SK-N-SH (cell line): ENCODE data around the gene LMAN1L. TPM values are rescaled to one million over a fixed set of nuclear protein-coding genes. Genes with fewer than 3 reads are reported as not detected.

ENCODE experiments used
- CTCF ChIA-PET: fragments of 300-600, 350-600 bp; formaldehyde crosslinking; extraction: SDS; loops from one replicate; lab custom pipeline; 2021; lab: Yijun Ruan, JAX
- POLR2A ChIA-PET: fragments of 350-600 bp; sonication (Branson Sonifier 250); formaldehyde crosslinking; extraction: SDS; loops from one replicate; lab custom pipeline; 2020; ENCODE audit warnings: antibody characterized with exemption, inconsistent platforms; lab: Yijun Ruan, JAX
- DNase-seq: peaks from one replicate; pipeline ENCODE4 v3.0.0; 2012
- H2AFZ ChIP-seq: fragments of 200-600 bp; sonication (generic); 2 replicates; pipeline ENCODE4 v1.8.1; 2016; ENCODE audit warnings: antibody characterized with exemption, mild to moderate bottlenecking, low read depth
- H3F3A ChIP-seq: fragments of 200-600 bp; sonication (generic); replicated peaks from 2 replicates; pipeline ENCODE3; 2016; ENCODE audit warnings: antibody characterized with exemption, mild to moderate bottlenecking; ENCODE audit not compliant: insufficient read depth
- H3K27ac ChIP-seq, 2 experiments: fragments of 200-500 bp in 1 of 2; fragments of 200-600 bp in 1 of 2; sonication (Bioruptor generic) in 1 of 2; sonication (generic), shearing (Covaris generic) in 1 of 2; 2 replicates each; pipeline versions ENCODE4 v1.5.1 to v1.6.1; 2014 to 2016; ENCODE audit warnings: low read depth in 2 of 2, inconsistent platforms in 1 of 2, low read length in 1 of 2, mild to moderate bottlenecking in 1 of 2, mixed read lengths in 1 of 2
- H3K27me3 ChIP-seq: fragments of 200-600 bp; sonication (generic), shearing (Covaris generic); 2 replicates; pipeline ENCODE4 v1.6.1; 2016; ENCODE audit warnings: mixed run types; ENCODE audit not compliant: insufficient read depth
- H3K36me3 ChIP-seq, 2 experiments: fragments of 200-500 bp in 1 of 2; fragments of 200-600 bp in 1 of 2; sonication (Bioruptor generic) in 1 of 2; sonication (generic) in 1 of 2; replicated peaks in 1 of 2; 2 replicates each; pipeline versions ENCODE3 to v1.5.1; 2014 to 2016; ENCODE audit warnings: low read length in 1 of 2, mild to moderate bottlenecking in 1 of 2; ENCODE audit not compliant: insufficient read depth in 2 of 2, control insufficient read depth in 1 of 2
- H3K4me1 ChIP-seq, 2 experiments: fragments of 200-500 bp in 1 of 2; fragments of 200-600 bp in 1 of 2; sonication (Bioruptor generic) in 1 of 2; sonication (generic), shearing (Covaris generic) in 1 of 2; 2 replicates each; pipeline versions ENCODE4 v1.5.1 to v1.6.1; 2014 to 2016; ENCODE audit warnings: low read depth in 1 of 2, low read length in 1 of 2, mixed run types in 1 of 2; ENCODE audit not compliant: insufficient read depth in 2 of 2, control insufficient read depth in 1 of 2
- H3K4me2 ChIP-seq: fragments of 200-600 bp; sonication (generic), shearing (Covaris generic); 2 replicates; pipeline ENCODE4 v1.6.1; 2017; ENCODE audit warnings: mixed run types
- H3K4me3 ChIP-seq, 2 experiments: fragments of 200-500 bp in 1 of 2; fragments of 200-600 bp in 1 of 2; sonication (Bioruptor generic) in 1 of 2; sonication (generic), shearing (Covaris generic) in 1 of 2; 2 replicates each; pipeline versions ENCODE4 v1.5.1 to v1.8.1; 2014 to 2016; ENCODE audit warnings: low read depth in 2 of 2, inconsistent platforms in 1 of 2, low read length in 1 of 2, mild to moderate bottlenecking in 1 of 2, mixed read lengths in 1 of 2, moderate library complexity in 1 of 2
- H3K79me2 ChIP-seq: fragments of 200-600 bp; sonication (generic); 2 replicates; pipeline ENCODE4 v1.8.1; 2017; ENCODE audit warnings: mild to moderate bottlenecking; ENCODE audit not compliant: insufficient read depth
- H3K9ac ChIP-seq: fragments of 200-600 bp; sonication (generic); 2 replicates; pipeline ENCODE4 v1.6.1; 2017; ENCODE audit warnings: mixed run types
- H3K9me2 ChIP-seq: fragments of 200-600 bp; sonication (generic); 2 replicates; pipeline ENCODE4 v1.6.1; 2017; ENCODE audit warnings: mixed run types
- H3K9me3 ChIP-seq: fragments of 200-600 bp; sonication (generic); 2 replicates; pipeline ENCODE4 v1.6.1; 2017; ENCODE audit warnings: mixed run types, mild to moderate bottlenecking, moderate library complexity
- H4K20me1 ChIP-seq: fragments of 200-600 bp; sonication (generic); 2 replicates; pipeline ENCODE4 v1.6.1; 2017; ENCODE audit warnings: mild to moderate bottlenecking, mixed run types; ENCODE audit not compliant: insufficient read depth
- ELF1 ChIP-seq: IDR thresholded peaks from 2 replicates; pipeline ENCODE4 v1.4.0; 2012
- EZH2phosphoT487 ChIP-seq: fragments of 200-600 bp; sonication (generic); IDR thresholded peaks from 2 replicates; pipeline ENCODE4 v1.6.1; 2017; ENCODE audit warnings: low read depth, mixed run types, mild to moderate bottlenecking, antibody characterized with exemption, moderate library complexity, borderline replicate concordance
- FOSL2 ChIP-seq: IDR thresholded peaks from 2 replicates; pipeline ENCODE4 v1.4.0; 2012; ENCODE audit warnings: low read depth, mild to moderate bottlenecking, moderate library complexity, borderline replicate concordance
- FOXJ3 ChIP-seq: sonication (generic); formaldehyde crosslinking; IDR thresholded peaks from 2 replicates; pipeline ENCODE4 v1.5.1; 2020; ENCODE audit warnings: mild to moderate bottlenecking, missing genetic modification reagents
- FOXM1 ChIP-seq: IDR thresholded peaks from 2 replicates; pipeline ENCODE4 v1.4.0; 2012; ENCODE audit warnings: low read depth, mild to moderate bottlenecking
- MXI1 ChIP-seq: IDR thresholded peaks from 2 replicates; pipeline ENCODE4 v1.6.1; 2012; ENCODE audit warnings: mild to moderate bottlenecking, low read depth, low read length, improper control_type of control experiment
- NRF1 ChIP-seq: IDR thresholded peaks from 2 replicates; pipeline ENCODE4 v1.6.1; 2012; ENCODE audit warnings: low read depth, mild to moderate bottlenecking, low read length
- RAD21 ChIP-seq: IDR thresholded peaks from 2 replicates; pipeline ENCODE4 v1.6.1; 2012; ENCODE audit warnings: mild to moderate bottlenecking, low read length
- RFX5 ChIP-seq: IDR thresholded peaks from 2 replicates; pipeline ENCODE4 v1.6.1; 2012; ENCODE audit warnings: mild to moderate bottlenecking, improper control_type of control experiment, low read length
- SIN3A ChIP-seq: IDR thresholded peaks from 2 replicates; pipeline ENCODE4 v1.6.1; 2012; ENCODE audit warnings: low read depth, mild to moderate bottlenecking, low read length, moderate library complexity, borderline replicate concordance
- SMC3 ChIP-seq: IDR thresholded peaks from 2 replicates; pipeline ENCODE4 v1.6.1; 2012; ENCODE audit warnings: low read depth, low read length, improper control_type of control experiment
- TCF12 ChIP-seq: IDR thresholded peaks from 2 replicates; pipeline ENCODE4 v1.4.0; 2012
- TEAD4 ChIP-seq: IDR thresholded peaks from 2 replicates; pipeline ENCODE4 v1.4.0; 2012; ENCODE audit warnings: mild to moderate bottlenecking, borderline replicate concordance; ENCODE audit not compliant: insufficient read depth
- YY1 ChIP-seq: IDR thresholded peaks from 2 replicates; pipeline ENCODE4 v1.4.0; 2012; ENCODE audit warnings: low read depth, mild to moderate bottlenecking
- WGBS: methylation state at CpG from one replicate; pipeline ENCODE4 v1.1.6; 2017; ENCODE audit warnings: low lambda C conversion rate; 5-methylcytosine and 5-hydroxymethylcytosine counted together
- polyA plus RNA-seq, 3 experiments: library from polyadenylated mRNA; depleted of rRNA; stranded (reverse); fragments of >200 nt; gene quantifications; 2 replicates each; pipeline ENCODE4 v1.2.3, GENCODE V29; 2012
- TF ChIP-seq, protein P1 (sequence below): IDR thresholded peaks from 2 replicates; pipeline ENCODE4 v1.4.0; 2012; ENCODE audit warnings: low read depth, borderline replicate concordance
- TF ChIP-seq, protein P2 (sequence below): IDR thresholded peaks from 2 replicates; pipeline ENCODE4; 2012

Gene LMAN1L
- polyA plus RNA-seq, 1 of the 3 experiments (the other 2 are of a cell fraction): 0.02 TPM

DNA sequence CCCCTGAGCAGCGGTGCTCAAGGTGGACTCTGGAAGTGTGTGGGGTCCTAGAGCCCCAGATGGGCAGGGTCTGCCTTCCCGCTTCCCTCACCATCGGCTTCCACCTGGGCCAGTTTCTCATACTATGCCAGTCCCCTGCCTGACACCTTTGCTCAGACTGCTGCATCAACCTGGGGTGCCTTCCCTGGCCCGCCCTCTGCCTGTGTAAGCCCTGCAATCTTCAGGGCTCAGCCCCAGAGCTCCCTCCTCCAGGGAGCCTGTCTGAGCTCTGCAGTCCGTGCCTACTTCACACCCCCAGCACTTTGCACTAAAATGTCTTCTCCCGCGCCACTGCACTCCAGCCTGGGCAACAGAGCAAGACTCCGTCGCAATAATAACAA, 17.7 kb upstream of the LMAN1L start:
- Histone ChIP-seq H3K4me1 (peaks cover 8 to 27% of the 10 kb centered on the region in 2 experiments), H3K4me2 (no peak overlapping the region), H3K27ac (no peak overlapping the region), H2AFZ (no peak overlapping the region), H4K20me1 (peaks cover 83% of the 10 kb centered on the region), H3K9me3 (no peaks in the 10 kb centered on the region), H3K27me3 (no peaks in the 10 kb centered on the region), H3F3A (peaks cover 14% of the 10 kb centered on the region), H3K36me3 (peaks cover 0 to 17% of the 10 kb centered on the region in 2 experiments)
- WGBS: 100% methylated on average over 6 of the region's 9 CpGs
- DNase-seq: no peak
- CTCF ChIA-PET: interaction anchor here (1.3 to 4.6 kb wide), 3 partner anchors 12 to 110 kb away, joined by 3 to 50 read pairs (median 40); partner anchors contain the start of gene CSK
- TF ChIP-seq SMC3 (no peak), SIN3A (no peak), RAD21 (no peak), TCF12 (no peak), NRF1 (no peak), TEAD4 (no peak), YY1 (no peak), FOXJ3 (CRISPR knock-in tag) (no peak), FOXM1 (no peak), EZH2phosphoT487 (no peak), RFX5 (no peak), MXI1 (no peak)
- TF ChIP-seq, protein P1, sequence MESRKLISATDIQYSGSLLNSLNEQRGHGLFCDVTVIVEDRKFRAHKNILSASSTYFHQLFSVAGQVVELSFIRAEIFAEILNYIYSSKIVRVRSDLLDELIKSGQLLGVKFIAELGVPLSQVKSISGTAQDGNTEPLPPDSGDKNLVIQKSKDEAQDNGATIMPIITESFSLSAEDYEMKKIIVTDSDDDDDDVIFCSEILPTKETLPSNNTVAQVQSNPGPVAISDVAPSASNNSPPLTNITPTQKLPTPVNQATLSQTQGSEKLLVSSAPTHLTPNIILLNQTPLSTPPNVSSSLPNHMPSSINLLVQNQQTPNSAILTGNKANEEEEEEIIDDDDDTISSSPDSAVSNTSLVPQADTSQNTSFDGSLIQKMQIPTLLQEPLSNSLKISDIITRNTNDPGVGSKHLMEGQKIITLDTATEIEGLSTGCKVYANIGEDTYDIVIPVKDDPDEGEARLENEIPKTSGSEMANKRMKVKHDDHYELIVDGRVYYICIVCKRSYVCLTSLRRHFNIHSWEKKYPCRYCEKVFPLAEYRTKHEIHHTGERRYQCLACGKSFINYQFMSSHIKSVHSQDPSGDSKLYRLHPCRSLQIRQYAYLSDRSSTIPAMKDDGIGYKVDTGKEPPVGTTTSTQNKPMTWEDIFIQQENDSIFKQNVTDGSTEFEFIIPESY: no peak
- TF ChIP-seq, protein P2, sequence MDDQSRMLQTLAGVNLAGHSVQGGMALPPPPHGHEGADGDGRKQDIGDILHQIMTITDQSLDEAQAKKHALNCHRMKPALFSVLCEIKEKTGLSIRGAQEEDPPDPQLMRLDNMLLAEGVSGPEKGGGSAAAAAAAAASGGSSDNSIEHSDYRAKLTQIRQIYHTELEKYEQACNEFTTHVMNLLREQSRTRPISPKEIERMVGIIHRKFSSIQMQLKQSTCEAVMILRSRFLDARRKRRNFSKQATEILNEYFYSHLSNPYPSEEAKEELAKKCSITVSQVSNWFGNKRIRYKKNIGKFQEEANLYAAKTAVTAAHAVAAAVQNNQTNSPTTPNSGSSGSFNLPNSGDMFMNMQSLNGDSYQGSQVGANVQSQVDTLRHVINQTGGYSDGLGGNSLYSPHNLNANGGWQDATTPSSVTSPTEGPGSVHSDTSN: no peak
- TF ChIP-seq, all 33 proteins: peak for 0
- no peak overlapping the region for H3K4me3 ChIP-seq
- H3K9me2 ChIP-seq: no peaks in the 10 kb centered on the region
- no peak overlapping the region for H3K9ac ChIP-seq
- H3K79me2 ChIP-seq: peaks cover 71% of the 10 kb centered on the region
- POLR2A ChIA-PET: no interaction called here

DNA sequence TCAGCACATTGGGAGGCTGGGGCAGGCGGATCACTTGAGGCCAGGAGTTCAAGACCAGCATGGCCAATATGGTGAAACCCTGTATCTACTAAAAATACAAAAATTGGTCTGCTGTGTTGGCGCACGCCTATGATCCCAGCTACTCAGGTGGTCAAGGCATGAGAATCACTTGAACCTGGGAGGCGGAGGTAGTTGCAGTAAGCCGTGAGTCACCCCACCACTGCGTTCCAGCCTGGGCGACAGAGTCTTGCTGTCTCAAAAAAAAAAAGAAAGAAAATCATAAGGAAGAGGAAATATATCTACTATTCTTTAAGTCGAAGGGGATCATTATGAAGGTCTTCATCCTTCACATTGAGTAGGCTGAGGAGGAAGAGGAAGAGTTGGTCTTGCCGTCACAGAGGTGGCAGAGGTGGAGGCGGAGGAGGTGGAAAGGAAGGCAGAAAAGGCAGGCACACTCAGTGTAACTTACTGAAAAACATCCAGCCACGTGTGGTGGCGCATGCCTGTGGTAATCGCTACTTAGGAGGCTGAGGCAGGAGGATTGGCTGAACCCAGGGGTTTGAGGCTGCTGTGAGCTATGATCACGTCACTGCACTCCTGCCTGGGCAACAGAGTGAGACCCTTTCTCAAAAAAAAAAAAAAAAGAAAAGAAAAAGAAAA, 16.5 kb upstream of the LMAN1L start:
- 97% methylated on average over 14 of the region's 14 CpGs for WGBS
- no peak overlapping the region for H3K9ac ChIP-seq
- no peaks in the 10 kb centered on the region for H3K9me3 ChIP-seq
- TF ChIP-seq ELF1 (no peak), FOSL2 (no peak)
- H3K36me3 ChIP-seq: peaks cover 0 to 26% of the 10 kb centered on the region in 2 experiments
- peaks cover 60% of the 10 kb centered on the region for H3K79me2 ChIP-seq
- peaks cover 77% of the 10 kb centered on the region for H4K20me1 ChIP-seq
- H3F3A ChIP-seq: peaks cover 2% of the 10 kb centered on the region
- no peak overlapping the region for H2AFZ ChIP-seq
- no peak overlapping the region for H3K4me2 ChIP-seq
- H3K27ac ChIP-seq: no peak overlapping the region
- H3K9me2 ChIP-seq: no peaks in the 10 kb centered on the region
- H3K4me1 ChIP-seq: peaks cover 0 to 19% of the 10 kb centered on the region in 2 experiments; a peak in 2 of 4 replicates
- H3K4me3 ChIP-seq: no peak overlapping the region
- no peaks in the 10 kb centered on the region for H3K27me3 ChIP-seq
- ChIA-PET CTCF (interaction anchor here (1.8 to 4.6 kb wide), 5 partner anchors 8 to 27 kb away, joined by 5 to 40 read pairs (median 14); partner anchors contain the start of gene CSK), POLR2A (no interaction called here)
- DNase-seq: no peak
